Smooth muscle cell of the brain vasculature (primary cell): ENCODE measurements around the gene HIVEP3.
"Not testable (repeated sequence)": the region's sequence is repeated elsewhere in the genome, so short reads cannot be mapped to it uniquely, and the experiment has no call there.

Experiments used
- DNase-seq: peaks from one replicate; pipeline ENCODE4 v3.0.0-alpha.2; 2012; ENCODE audit warnings: low read depth, low spot score

Gene HIVEP3

DNA sequence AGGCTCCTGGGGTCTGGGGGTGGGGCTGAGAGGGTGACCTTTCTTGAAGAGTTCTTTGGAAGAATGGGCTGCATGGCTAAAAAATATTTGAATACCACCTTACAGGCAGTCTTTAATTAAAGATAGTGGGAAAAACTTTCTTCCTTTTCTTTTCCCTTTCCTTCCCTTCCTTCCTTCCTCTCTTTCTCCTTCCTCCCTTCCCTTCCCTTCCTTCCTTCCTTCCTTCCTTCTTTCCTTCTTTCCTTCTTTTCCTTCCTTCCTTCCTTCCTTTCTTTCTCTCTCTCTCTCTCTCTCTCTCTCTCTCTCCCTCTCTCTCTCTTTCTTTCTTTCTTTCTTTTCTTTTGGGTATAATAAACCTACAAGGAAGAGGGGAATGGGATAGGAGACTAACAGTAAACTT lies 356.4 kb downstream of the HIVEP3 start:
- DNase-seq: no peak

- no peak for DNase-seq
Observed at GRCh38 chr1:41560931-41561330, 357.8 kb downstream of the HIVEP3 start.

DNA sequence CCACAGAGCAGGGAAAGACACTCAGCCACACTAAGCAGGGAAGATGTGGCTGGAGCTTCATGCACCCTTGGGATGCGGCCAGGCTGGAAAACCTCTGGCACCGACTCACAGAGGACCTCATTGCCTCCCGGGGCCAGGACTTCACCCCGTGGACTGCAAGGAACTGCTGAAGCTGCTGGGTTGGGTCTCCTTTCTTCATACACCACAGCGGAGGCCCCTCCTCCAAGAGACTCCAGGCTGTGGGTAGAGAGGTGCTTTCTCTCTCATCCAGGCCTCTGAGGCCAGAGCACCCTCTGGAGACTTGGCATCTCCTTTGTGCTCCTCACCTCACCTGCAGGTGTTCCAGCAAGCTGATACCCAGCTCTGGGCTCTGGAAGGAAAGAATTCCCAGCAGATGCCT lies 358.2 kb downstream of the HIVEP3 start:
- no peak for DNase-seq

DNA sequence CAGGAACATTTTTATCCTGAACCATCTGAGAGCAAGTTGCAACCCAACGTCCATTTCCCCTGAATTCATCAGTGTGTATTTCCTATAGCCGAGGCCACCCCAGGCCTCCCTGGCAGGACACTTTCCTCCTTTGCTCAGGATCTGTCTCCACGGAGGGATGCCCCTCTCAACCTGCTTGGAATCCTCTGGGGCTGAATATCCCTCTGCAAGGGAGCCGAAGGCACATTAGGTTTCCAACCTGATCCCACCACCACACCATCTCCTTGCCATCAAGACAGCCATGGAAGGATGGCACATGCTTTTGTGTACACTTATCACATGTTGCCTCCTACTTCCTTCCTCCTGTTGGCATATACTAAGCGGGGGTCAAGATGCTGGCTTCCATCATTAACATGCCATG lies 359.4 kb downstream of the HIVEP3 start:
- DNase-seq: no peak

- DNase-seq: no peak
Observed at GRCh38 chr1:41558761-41559171, 360.0 kb downstream of the HIVEP3 start.

- no peak for DNase-seq
Observed at GRCh38 chr1:41557751-41558455, 360.8 kb downstream of the HIVEP3 start.

GRCh38 chr1:41554746-41555145 lies 364.0 kb downstream of the HIVEP3 start:
- DNase-seq: not testable (repeated sequence)

DNA sequence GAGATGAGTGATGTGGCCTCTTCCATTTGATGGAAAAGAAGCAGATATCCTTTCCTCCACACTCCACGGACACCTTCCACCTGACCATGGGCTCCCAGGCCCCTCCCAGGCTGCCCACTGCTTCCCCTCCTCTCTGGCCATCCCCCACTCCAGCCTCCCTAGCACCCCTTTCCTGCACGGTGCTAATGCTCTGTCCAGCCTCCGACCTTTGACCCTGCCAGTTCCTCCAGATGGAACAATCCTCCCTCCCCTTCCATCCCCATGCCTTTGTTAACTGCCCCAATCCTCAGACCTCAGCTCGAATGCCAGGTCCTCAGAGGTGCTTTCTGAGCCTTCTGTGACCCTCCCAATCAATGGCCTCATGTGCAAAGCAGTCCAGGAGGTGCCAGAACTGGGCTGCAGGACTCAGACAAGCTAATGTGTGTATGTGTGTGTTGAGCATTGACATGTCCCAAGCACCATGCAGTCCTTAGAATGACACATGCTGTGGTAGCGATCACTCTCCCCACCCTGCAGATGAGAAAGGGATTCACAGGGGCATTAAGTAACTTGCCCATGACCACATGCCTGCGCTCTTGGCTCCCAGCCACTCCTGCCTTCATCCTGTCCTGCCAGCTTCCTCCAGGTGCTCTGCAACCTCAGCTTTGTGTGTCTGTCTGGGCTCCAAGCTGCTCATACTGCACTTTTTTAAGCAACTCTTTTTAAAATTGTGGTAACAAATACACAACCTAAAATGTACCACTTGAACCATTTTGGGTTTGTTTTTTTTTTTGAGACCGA lies 370.8 kb downstream of the HIVEP3 start:
- no peak for DNase-seq

DNA sequence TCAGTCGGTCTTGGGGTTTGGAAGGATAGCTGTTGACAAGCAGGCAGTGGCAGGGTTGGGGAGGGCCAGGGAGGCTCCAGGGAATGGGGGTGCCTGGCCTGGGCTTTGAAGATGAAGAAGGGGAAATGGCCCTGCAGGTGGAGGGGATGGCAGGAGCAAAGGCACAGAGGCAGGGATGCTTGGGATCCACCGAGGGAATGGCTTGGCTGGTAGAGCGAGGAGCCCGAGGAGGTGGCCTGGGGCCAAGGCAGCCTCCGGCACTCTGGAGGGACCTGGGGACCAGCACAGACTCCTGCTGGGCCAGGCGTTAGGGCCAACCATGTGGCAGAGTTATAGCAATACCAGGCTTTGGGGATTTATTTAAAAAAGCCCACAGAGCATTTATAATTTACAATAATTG lies 371.4 kb downstream of the HIVEP3 start:
- no peak for DNase-seq

DNA sequence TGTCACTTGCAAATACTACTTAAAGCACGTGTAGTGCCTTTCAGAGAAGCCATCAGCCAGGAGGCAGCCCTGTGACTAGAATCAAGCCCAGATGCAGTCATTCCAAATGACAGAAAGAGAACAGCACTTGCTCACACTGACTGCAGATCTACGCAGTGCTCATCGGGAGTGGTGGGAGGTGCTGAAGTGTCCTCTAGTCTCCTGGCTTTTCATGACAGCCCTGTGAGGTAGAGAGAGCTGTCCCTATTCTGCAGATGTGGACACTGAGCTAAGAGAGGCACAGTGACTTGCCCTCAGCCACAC lies 371.9 kb downstream of the HIVEP3 start:
- no peak for DNase-seq

DNA sequence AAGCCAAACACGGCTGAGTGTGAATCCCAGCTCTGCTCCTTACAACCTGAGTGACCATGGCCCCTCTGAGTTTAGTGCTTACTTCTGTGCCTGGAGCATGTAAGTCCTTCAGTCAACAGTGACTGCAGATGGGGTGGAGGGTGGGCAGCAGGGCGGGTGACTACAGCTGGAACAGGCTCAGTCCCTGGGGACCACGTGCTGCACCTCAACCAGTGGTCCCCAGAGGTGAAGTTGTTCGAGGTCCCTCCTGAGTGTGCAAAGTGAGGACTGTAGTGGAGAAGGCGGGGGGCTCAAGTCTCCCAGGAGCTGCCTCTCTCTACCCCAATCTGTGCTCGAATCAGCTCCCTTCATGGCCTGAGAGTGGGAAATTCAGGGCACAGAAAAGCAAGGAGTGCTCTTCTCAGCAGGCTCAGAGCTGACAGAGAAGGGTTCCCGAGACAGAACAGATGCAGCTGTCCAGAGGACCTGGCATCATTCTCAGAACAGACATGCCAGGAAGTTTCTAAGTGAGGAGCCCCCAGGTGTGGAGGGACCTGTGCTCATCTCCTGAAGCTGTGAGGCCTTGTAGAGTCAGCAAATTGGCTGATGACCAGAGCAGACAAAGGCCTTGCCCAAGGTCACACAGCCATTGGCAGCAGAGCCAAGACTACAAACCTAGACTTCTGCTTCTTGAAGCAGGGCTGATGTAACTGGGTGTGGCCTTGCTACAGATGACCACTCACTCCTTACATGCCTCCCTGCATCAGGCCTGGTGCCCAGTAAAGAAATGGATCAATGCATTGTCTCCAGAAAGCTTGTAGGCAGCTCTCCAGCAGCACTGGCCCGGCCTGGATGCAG lies 372.5 kb downstream of the HIVEP3 start:
- no peak for DNase-seq

- DNase-seq: no peak
Observed at GRCh38 chr1:41542196-41542930, 376.4 kb downstream of the HIVEP3 start.

DNA sequence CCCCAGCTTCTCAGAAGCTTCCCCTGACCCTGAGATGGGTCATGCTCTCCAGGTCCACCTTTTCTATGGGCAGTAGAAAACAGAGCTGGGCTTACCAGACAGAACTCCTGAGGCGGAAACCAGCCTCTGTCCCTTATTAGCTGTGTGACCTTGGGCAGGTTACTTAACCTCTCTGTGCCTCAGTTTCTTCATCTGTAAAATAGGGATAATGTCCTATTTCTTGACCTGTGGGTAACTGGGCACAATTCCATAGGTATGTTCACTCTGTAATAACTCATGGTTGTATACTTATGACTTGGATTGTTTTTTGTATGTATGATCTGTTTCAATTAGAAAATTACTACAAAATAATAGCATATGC lies 377.1 kb downstream of the HIVEP3 start:
- DNase-seq: no peak

GRCh38 chr1:41540886-41541591 lies 377.7 kb downstream of the HIVEP3 start:
- DNase-seq: no peak

DNA sequence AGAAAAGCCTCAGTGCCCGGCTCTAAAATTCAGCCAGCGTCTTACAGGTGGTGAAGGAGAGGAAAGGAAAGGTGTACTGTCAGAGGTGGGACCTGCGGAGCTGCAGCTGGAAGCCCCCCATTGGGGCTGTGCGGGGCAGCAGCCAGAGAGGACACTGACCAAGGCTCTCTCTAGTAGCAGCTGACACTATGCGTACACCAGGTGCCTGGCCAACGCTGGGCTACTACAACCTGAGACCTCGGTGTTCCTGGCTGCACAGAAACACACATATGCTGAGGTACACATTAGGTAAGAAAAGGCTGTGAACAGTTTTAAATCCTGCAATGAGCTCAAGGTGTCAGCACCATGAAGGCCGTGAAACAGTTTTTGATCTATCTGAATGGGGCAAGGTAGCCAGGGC lies 378.7 kb downstream of the HIVEP3 start:
- DNase-seq: no peak

- no peak for DNase-seq
Observed at GRCh38 chr1:41539418-41539805, 379.3 kb downstream of the HIVEP3 start.

DNA sequence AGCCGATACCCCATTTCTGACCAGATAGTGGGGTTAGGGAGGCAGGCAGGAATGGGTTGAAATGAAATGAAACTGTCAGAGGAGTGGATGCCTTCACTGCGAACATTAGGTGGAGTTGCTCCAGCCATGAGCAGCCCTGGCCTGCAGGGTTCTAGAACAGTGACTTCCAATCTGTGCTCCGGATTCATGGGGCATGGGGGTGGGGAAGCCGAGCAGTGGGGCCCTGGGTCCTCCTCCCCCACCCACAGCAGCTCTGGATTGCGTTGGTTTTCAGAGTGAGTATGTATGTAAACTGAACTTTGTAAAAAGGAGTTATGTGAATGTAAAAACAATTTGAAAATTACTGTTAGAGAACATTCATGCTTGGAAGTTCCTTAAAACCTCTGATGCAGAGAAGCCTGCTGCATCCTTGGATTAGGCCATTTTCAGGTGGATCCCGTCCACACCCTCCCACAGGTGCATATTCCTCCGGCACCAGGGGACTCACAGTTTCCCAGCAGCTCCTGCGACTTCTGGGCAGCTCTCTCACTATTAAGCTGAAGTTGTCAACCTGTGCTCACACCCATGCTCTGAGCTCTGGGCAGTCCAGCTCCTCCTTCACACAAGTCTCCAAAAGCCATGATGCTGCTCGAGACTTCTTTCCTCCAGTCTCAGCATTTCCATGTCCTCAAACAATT lies 379.8 kb downstream of the HIVEP3 start:
- DNase-seq: no peak

DNA sequence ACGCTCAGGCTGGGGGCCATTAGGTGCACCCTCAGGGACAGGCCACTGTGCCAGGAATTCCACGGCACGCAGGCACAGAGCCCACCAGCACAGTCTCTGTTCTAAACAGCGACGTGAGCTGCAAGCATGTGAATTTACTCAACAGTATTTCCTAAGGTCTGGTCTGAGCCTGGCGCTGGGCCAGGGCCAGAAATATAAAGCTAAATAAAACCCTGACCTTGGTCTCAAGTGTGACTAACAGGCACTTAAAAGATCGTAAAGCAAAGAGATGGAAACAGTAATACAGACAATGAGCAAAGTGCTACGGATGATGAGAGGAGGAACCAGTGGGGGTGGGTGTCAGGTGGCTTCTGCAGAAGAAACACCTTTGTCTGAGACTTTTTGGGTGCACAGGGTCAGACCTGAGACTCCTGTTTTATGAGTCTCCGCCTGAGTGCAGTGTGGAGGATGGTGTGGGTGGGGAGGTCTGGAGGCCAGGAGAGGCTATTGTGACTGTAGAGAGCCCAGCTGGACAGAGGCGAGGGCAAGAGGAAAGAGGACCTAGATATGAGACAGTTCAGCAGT lies 380.9 kb downstream of the HIVEP3 start:
- peak; percentile 51 for DNase-seq

DNA sequence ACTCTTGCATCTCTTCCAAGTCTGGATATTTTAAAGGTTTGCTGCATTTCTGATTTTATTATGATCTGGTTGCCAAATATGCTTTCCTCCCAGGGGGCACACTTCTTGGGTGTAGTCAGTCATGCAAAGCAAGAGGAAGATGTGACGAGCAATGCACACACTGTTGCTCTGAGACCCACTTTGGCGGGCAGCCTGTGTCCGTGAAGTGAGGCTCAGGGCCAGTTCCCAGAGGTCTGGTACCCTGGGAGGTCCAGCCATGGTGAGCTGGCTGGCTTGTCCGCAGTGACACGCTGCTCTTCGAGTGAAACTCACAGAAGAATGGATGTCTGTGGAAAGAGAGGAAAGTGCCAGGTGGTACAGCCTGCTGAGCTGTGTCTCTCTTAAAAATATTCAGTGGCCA lies 381.5 kb downstream of the HIVEP3 start:
- DNase-seq: no peak

GRCh38 chr1:41536361-41536802 lies 382.3 kb downstream of the HIVEP3 start:
- no peak for DNase-seq
